GM11168 (cell line): ENCODE data around the gene CRYBB2.

Experiments
- in situ Hi-C: fragments of 300-500 bp; cut with MboI; formaldehyde crosslinking; loops from one replicate; pipeline ENCODE4 v1.12.0; 2022; ENCODE audit warnings: low sequenced_read_pairs; ENCODE audit not compliant: unreplicated experiment

The CRYBB2 gene

GRCh38 chr22:25219211-25219689 lies at the start of gene CRYBB2:
CRYBB2 (plus strand) TSS chr22:25219639; CDS start chr22:25221430, 1,791 bp downstream.
- in situ Hi-C loops, result no loop called here

- in situ Hi-C loops, result loop anchor here (10.0 kb wide), 1 partner anchor 86 kb away; no protein-coding TSS in a partner anchor
These were observed 48.9 kb upstream of the CRYBB2 start for GRCh38 chr22:25170426-25170980.

GRCh38 chr22:25172153-25172552 lies 47.3 kb upstream of the CRYBB2 start:
- in situ Hi-C loops, result loop anchor here (10.0 kb wide), 1 partner anchor 87 kb away; no protein-coding TSS in a partner anchor

GRCh38 chr22:25174156-25174887 lies 45.1 kb upstream of the CRYBB2 start:
- in situ Hi-C loops, result loop anchor here (10.0 kb wide), 1 partner anchor 90 kb away; no protein-coding TSS in a partner anchor

GRCh38 chr22:25174888-25175411 lies 44.5 kb upstream of the CRYBB2 start:
- in situ Hi-C loops, result loop anchor here (10.0 kb wide), 1 partner anchor 90 kb away; no protein-coding TSS in a partner anchor

- in situ Hi-C loops, result loop anchor here (10.0 kb wide), 1 partner anchor 91 kb away; no protein-coding TSS in a partner anchor
These were observed 43.3 kb upstream of the CRYBB2 start for GRCh38 chr22:25176175-25176574.

GRCh38 chr22:25176799-25177198 lies 42.6 kb upstream of the CRYBB2 start:
- in situ Hi-C loops, result loop anchor here (10.0 kb wide), 1 partner anchor 92 kb away; no protein-coding TSS in a partner anchor

- in situ Hi-C loops, result loop anchor here (10.0 kb wide), 1 partner anchor 92 kb away; no protein-coding TSS in a partner anchor
These were observed 42.2 kb upstream of the CRYBB2 start for GRCh38 chr22:25177226-25177625.

- in situ Hi-C loops, result loop anchor here (10.0 kb wide), 1 partner anchor 93 kb away; no protein-coding TSS in a partner anchor
These were observed 41.5 kb upstream of the CRYBB2 start for GRCh38 chr22:25177895-25178294.

GRCh38 chr22:25178348-25178747 lies 41.1 kb upstream of the CRYBB2 start:
- in situ Hi-C loops, result loop anchor here (10.0 kb wide), 1 partner anchor 94 kb away; no protein-coding TSS in a partner anchor

- in situ Hi-C loops, result loop anchor here (10.0 kb wide), 1 partner anchor 94 kb away; no protein-coding TSS in a partner anchor
These were observed 40.4 kb upstream of the CRYBB2 start for GRCh38 chr22:25178869-25179631.

GRCh38 chr22:25182131-25183110 lies 37.0 kb upstream of the CRYBB2 start:
- in situ Hi-C loops, result no loop called here

GRCh38 chr22:25183949-25184619 lies 35.4 kb upstream of the CRYBB2 start:
- in situ Hi-C loops, result no loop called here

- in situ Hi-C loops, result no loop called here
These were observed 33.3 kb upstream of the CRYBB2 start for GRCh38 chr22:25186140-25186539.

- in situ Hi-C loops, result no loop called here
These were observed 32.0 kb upstream of the CRYBB2 start for GRCh38 chr22:25187469-25187868.

GRCh38 chr22:25192406-25192805 lies 27.0 kb upstream of the CRYBB2 start:
- in situ Hi-C loops, result no loop called here

- in situ Hi-C loops, result no loop called here
These were observed 26.3 kb upstream of the CRYBB2 start for GRCh38 chr22:25193130-25193529.

- in situ Hi-C loops, result no loop called here
These were observed 25.9 kb upstream of the CRYBB2 start for GRCh38 chr22:25193548-25193947.
